GM18526 (cell line): ENCODE measurements around the gene FCGBP.

Experiments
- POLR2A ChIP-seq: IDR thresholded peaks from 3 replicates; pipeline ENCODE4 v1.6.1; 2011; ENCODE audit not compliant: insufficient read length; ENCODE audit errors: extremely low read depth

FCGBP gene

DNA sequence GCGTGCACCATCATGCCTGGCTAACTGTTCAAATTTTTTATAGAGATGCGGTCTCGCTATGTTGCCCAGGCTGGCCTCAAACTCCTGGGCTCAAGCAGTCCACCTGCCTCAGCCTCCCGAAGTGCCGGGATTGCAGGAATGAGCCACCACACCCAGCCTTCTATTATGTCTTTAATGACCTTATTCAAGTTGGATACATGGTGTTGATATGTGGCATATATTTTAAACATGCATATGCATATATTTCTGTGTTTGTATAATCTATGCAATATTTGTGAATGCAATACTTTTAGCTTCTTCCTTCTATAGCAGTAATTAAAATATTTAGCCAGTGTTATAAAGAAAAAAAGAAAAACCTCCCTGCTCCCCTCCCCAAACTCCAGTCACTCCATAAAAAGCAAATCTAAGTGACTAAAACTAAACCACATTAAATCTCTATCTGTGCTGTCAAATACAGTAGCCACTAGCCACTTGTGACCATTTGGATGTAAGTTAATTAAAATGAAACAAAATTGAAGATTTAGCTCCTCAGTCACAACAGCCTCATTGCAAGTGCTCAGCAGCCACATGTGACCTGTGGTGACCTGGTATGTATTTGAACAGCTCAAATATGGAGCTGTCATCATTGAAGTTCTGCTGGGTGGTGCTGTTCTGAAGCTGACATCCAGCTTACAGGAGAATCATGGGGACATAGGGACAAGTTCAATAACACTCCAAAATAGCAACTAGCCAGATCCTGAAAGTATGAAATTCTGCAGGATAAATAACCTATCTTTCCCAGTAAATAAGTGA, 27.4 kb downstream of the FCGBP start:
- no peak for TF ChIP-seq POLR2A

DNA sequence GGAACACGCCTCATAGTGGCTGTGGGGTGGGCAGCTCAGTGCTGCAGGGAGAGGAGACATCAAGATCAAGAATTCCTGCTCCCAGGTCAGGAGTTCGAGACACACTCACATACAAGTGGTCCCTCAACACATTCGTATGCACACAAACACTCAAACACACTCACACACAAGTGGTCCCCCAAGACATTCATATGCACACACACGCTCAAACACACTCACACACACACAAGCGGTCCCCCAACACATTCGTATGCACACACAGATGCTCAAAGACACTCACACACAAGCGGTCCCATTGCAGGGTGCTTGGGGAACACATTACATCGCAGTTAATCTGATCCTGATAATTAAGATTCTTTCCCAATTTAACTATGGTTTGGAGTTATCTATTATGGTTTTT, 28.2 kb downstream of the FCGBP start:
- no peak for TF ChIP-seq POLR2A

DNA sequence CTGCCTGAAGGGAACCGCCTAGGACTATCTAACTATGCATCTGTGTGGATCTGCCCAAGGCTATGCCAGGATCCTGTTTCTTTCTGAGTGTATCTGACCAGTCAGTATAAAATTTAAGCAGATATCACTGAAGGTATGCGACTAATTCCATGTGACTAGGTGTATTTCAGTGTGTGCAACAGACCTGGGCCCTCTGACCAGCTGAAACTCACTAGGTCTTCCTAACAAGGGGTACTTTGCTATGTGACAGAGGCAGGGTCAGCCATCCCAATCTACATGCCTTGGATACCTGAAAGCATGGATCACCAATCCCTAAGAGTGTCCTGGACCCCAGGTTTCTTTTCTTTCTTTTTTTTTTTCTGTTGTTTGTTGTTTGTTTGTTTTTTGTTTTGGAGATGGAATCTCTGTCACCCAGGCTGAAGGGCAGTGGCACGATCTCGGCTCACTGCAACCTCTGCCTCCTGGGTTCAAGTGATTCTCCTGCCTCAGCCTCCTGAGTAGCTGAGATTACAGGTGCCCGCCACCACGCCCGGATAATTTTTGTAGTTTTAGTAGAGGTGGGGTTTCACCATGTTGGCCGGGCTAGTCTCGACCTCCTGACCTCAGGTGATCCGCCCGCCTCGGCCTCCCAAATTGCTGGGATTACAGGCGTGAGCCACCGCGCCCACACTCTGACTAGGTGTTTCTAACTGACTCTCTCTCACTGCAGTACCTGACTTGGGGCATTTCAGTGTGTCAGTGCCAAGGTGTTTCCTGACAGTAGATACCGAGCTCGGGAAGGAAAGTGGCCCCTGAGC, 43.5 kb downstream of the FCGBP start:
- TF ChIP-seq POLR2A = no peak
